COLO829 (cell line): ENCODE results near the gene RNF167.
A peak's percentile ranks its signal among the peaks of the same experiment; 100 is the strongest.

Experiments used
- DNase-seq: peaks from one replicate; pipeline ENCODE4 v3.0.0; 2012; ENCODE audit warnings: low spot score

The RNF167 gene

GRCh38 chr17:4939796-4940554 is at the start of gene RNF167, which contains the start of gene SLC25A11:
Gene RNF167, plus strand, starts transcription at chr17:4940268. Its CDS starts 642 bp downstream, at chr17:4940910.
Gene SLC25A11, minus strand, starts transcription at chr17:4940046. Its CDS starts 136 bp downstream, at chr17:4939910.
- DNase-seq, result peak; percentile 100

GRCh38 chr17:4891411-4892410 is 48.4 kb upstream of the RNF167 start:
- no peak for DNase-seq

- no peak for DNase-seq
Measured at GRCh38 chr17:4892499-4893221, 47.4 kb upstream of the RNF167 start.

- DNase-seq, result no peak
Measured at GRCh38 chr17:4893272-4893671, 46.8 kb upstream of the RNF167 start.

GRCh38 chr17:4893721-4894560 is 46.1 kb upstream of the RNF167 start:
- no peak for DNase-seq

- DNase-seq, result no peak
Measured at GRCh38 chr17:4895121-4895520, 44.9 kb upstream of the RNF167 start.

- no peak for DNase-seq
Measured at GRCh38 chr17:4895657-4896331, 44.3 kb upstream of the RNF167 start.

- no peak for DNase-seq
Measured at GRCh38 chr17:4896332-4897197, 43.5 kb upstream of the RNF167 start.

- DNase-seq, result no peak
Measured at GRCh38 chr17:4897198-4897687, 42.8 kb upstream of the RNF167 start.

- DNase-seq, result no peak
Measured at GRCh38 chr17:4897785-4898184, 42.3 kb upstream of the RNF167 start.

GRCh38 chr17:4898351-4898750 is 41.7 kb upstream of the RNF167 start:
- DNase-seq, result no peak

- DNase-seq, result no peak
Measured at GRCh38 chr17:4898927-4899326, 41.1 kb upstream of the RNF167 start.

GRCh38 chr17:4899341-4900230 is 40.5 kb upstream of the RNF167 start, which contains the start of gene C17orf107:
Gene C17orf107, plus strand, starts transcription at chr17:4899536. Its CDS starts 227 bp downstream, at chr17:4899763.
- DNase-seq, result no peak

GRCh38 chr17:4900231-4901107 is 39.6 kb upstream of the RNF167 start:
- DNase-seq, result no peak

- no peak for DNase-seq
Measured at GRCh38 chr17:4901108-4901647, 38.9 kb upstream of the RNF167 start.

GRCh38 chr17:4901648-4902344 is 38.3 kb upstream of the RNF167 start:
- DNase-seq, result peak; percentile 53
